Measurements from ENCODE around the gene FRMPD4. TPM values are rescaled to one million over a fixed set of nuclear protein-coding genes. Genes with fewer than 3 reads are reported as not detected.

The FRMPD4 gene
- total RNA-seq, 1 experiment from 2014 or later, result 0.24 TPM

- no peak overlapping the region for H4K8ac ChIP-seq (replicated peaks; ENCODE audit: insufficient read length, low read depth, low read length)
- no peak overlapping the region for H3K9ac ChIP-seq (ENCODE audit: extremely low read depth, insufficient read length, low read length)
These were observed 183.8 kb downstream of the FRMPD4 start for GRCh38 chrX:12322031-12322430.

More at GRCh38 chrX:12322031-12322430, 183.8 kb downstream of the FRMPD4 start:
- H3K4me1 Mint-ChIP-seq, result peaks cover 10 to 11% of the 10 kb centered on the region in 2 experiments
- Histone ChIP-seq H4K20me1 (ENCODE audit: control insufficient read depth, insufficient read depth, insufficient read length) (no peaks in the 10 kb centered on the region), H2AFZ (ENCODE audit: low read length) (no peak overlapping the region), H3K79me1 (ENCODE audit: insufficient read depth, low read depth, low read length, poor library complexity, severe bottlenecking) (no peaks in the 10 kb centered on the region), H3K9me3 (ENCODE audit: control insufficient read depth, low read depth, low read length) (peaks cover 9% of the 10 kb centered on the region), H3K18ac (ENCODE audit: insufficient read length, low read depth, low read length) (no peak overlapping the region), H3K23ac (ENCODE audit: insufficient read length, low read depth, low read length) (no peak overlapping the region), H3K27me3 (ENCODE audit: insufficient read depth, low read length) (no peaks in the 10 kb centered on the region), H2BK5ac (ENCODE audit: insufficient read length, low read length) (no peak overlapping the region), H2BK20ac (ENCODE audit: low read depth, low read length, poor library complexity, severe bottlenecking) (no peak overlapping the region), H3K4me2 (ENCODE audit: insufficient read depth, insufficient read length, low read length) (no peak overlapping the region), H2BK120ac (ENCODE audit: low read depth, low read length, poor library complexity, severe bottlenecking) (no peak overlapping the region), H3K4me1 (ENCODE audit: insufficient read depth, low read length) (no peaks in the 10 kb centered on the region), H3K23me2 (ENCODE audit: insufficient read length, low read depth, low read length, poor library complexity, severe bottlenecking) (no peaks in the 10 kb centered on the region), H3T11ph (ENCODE audit: low read length) (no peak overlapping the region), H4K5ac (ENCODE audit: insufficient read length, low read depth, low read length) (no peak overlapping the region), H2BK15ac (ENCODE audit: low read depth, low read length) (no peak overlapping the region), H3K56ac (ENCODE audit: insufficient read length, low read depth, low read length) (no peak overlapping the region), H2AK5ac (ENCODE audit: insufficient read length, low read length) (no peak overlapping the region), H3K4ac (ENCODE audit: low read depth, low read length) (no peak overlapping the region), H4K91ac (ENCODE audit: insufficient read length, low read depth, low read length) (no peak overlapping the region), H3K14ac (ENCODE audit: insufficient read depth, low read length) (no peak overlapping the region), H3K27ac (ENCODE audit: insufficient read length, low read depth, low read length) (no peak overlapping the region), H2BK12ac (ENCODE audit: insufficient read length, low read depth, low read length) (no peak overlapping the region), H3K79me2 (ENCODE audit: insufficient read depth, low read length) (no peaks in the 10 kb centered on the region)
- TF ChIP-seq CTCF (conservative IDR thresholded peaks at IDR 0.05), result no peak
- no peak overlapping the region for H3K27ac Mint-ChIP-seq
- peaks cover 47 to 50% of the 10 kb centered on the region in 2 experiments for H3K9me3 Mint-ChIP-seq
- no peak for DNase-seq
- no peaks in the 10 kb centered on the region; the same call in 1 of the 2 replicates for H3K27me3 Mint-ChIP-seq (ENCODE audit: low read depth)
- H3K4me3 Mint-ChIP-seq, result no peak overlapping the region; a peak in 1 of 5 replicates
- peaks cover 4 to 5% (median 4%) of the 10 kb centered on the region in 3 experiments; a peak in 6 of 7 replicates for H3K36me3 Mint-ChIP-seq (ENCODE audit: insufficient read depth in 1 of 3, low read depth in 3 of 3)

Data from H9 (cell line).